HuH-7 (cell line): ENCODE data around the gene ICE2.
A peak's percentile ranks its signal among the peaks of the same experiment; 100 is the strongest.

Experiments
- DNase-seq: peaks from one replicate; pipeline ENCODE4 v3.0.0; 2011; ENCODE audit warnings: low spot score

The ICE2 gene

DNA sequence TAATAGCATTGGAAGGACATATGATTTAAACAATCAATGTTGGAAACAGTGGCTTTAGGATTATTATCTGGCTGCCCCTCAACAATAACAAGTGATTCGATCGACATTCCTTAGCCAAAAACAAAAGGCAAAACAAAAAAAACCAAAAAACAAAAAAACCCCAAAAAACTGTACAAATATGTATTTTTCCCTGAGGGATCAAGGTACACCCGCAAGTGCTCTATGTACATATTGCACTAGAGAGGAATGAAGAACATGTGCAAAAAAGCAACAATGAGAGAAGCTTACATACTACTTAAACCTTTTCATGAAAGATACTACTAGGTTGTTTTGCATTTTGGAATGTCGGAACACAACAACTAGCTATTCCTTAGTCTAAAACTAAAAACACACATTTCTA is 14.2 kb upstream of the ICE2 start:
- DNase-seq: no peak

DNA sequence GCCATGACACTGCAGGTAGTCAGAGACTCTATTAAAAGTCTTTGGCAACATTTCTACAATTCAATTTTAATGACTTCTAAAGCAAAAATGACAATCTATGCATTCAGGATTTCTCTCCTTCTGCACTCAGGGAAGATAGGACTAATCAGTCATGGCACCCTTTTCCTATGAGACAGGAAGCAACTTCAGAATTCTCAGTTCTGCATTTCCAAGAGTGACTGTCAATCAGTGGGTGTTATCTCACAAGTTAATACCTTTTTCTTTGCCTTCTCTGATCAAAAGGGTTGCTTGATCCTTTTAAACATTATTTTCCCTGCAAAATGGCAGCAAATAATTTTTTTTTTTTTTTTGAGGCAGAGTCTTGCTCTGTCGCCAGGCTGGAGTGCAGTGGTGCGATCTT is 7.8 kb upstream of the ICE2 start:
- DNase-seq: no peak

DNA sequence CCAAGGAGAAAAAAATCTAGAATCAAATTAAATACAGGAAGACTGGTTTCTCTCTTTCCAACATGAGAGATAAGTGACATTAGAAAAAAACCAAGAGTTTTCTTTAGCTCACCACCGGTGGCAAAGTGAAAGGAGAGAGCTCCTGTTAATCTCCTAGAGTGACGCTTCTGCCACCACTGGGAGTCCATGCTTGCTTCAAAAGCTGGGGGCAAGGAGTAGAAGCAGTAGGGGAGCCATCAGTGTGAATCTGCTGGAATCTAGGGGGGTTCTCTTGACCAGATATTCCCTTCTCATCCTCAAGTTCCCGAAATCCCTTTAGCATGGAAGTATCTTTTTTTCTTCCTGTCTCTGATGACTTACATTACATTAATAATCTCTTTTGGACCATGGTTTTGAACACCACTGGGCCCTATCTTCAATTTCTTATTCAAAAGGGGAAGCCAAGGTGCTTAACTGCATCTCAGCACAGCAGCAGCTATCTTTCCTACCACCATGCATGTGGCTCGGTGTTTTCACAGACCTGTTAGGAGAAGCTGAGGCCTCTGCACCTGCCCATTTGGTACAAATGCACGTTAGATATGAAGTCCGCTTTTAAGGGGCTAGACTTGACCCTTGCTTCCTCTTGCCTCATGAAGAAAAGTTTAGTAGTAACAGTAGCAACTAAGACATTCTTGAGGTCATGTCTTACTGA is 6.6 kb upstream of the ICE2 start:
- no peak for DNase-seq

DNA sequence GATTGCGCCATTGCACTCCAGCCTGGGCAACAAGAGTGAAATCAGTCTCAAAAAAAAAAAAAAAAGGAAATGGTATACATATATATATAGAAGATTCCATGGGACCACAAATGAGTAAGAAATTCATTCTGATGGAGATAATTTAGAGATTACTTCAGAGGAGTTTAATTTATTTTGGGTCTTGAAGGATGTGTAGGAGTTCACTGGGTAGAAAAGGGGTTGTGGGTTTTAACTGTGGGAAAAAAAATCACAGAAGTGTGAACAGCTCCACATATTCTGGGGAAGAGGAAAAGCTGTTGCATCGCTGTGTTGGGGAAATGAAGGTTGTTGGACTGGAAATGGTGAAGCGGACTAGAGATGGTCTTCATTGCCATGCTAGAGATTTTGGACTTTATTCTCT is 4.1 kb upstream of the ICE2 start:
- DNase-seq: no peak

DNA sequence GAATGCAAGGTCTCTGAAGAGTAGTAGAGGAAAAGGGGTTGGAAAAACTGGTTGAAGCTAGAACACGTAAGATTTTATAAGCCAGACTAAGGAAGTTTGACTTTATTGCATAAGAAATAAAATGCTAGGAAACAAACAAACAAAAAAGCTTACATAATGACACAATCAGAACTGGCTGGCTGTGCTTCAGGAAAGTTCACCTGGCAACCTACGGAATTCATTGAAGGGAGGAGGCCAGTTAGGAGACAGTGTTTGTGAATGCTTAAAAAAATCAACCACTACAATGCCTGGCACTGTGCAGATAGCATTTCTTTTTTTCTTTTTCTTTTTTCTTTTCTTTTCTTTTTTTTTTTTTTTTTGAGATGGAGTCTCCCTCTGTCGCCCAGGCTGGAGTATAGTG is 1.9 kb upstream of the ICE2 start:
- DNase-seq: no peak

DNA sequence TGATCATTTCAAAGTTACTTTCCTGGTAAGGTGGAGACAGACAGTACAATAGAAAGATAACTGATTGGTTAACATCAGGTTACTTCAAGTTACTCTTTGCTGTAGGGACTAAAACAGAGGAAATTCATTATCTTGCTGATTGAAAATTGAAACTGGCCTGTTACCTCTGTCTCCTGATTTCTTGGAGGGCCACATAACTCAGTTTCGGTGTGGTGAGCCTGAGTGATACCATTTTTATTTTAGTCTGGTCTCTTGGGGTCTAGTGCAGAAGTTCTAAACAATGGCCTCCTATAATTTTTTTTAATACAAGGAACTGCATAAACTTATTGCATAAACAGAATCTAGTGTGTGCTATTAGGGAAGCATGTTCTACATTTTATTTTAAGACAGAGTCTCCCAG is 1.2 kb upstream of the ICE2 start:
- DNase-seq: no peak

DNA sequence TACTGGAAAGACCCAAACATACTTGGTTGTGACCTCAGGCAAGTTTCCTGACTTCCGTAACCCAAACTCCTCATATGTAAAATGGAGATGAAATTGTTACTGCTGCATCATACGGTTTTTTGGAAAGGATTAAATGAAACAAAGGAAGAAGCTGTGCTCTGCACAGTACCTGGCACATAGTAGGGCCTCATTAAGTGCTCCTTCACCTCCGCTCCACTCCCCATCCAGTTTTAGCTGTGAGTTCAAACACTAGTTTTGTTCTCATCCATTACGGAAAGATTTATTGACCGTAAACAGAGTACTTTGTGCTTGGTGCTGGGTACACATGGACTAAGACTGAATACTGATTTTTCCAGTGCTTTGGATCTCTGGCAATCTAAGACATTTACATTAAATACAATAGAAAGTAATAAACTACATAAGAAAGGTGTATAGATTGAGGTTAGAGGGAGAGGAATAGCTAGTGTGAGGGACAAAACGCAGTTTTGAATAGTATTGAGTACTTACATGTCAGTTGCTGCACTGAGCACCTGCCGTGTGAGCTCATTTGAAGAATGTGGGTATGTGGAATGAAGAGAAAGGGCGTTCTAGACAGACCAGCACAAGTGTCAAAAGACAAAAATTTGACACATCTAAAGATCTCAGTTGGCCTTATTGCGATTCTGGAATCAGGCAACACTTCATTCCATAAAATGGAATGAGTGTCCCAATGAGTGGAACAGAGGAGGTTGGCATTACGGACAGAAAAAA is 594 bp upstream of the ICE2 start:
- DNase-seq: no peak

DNA sequence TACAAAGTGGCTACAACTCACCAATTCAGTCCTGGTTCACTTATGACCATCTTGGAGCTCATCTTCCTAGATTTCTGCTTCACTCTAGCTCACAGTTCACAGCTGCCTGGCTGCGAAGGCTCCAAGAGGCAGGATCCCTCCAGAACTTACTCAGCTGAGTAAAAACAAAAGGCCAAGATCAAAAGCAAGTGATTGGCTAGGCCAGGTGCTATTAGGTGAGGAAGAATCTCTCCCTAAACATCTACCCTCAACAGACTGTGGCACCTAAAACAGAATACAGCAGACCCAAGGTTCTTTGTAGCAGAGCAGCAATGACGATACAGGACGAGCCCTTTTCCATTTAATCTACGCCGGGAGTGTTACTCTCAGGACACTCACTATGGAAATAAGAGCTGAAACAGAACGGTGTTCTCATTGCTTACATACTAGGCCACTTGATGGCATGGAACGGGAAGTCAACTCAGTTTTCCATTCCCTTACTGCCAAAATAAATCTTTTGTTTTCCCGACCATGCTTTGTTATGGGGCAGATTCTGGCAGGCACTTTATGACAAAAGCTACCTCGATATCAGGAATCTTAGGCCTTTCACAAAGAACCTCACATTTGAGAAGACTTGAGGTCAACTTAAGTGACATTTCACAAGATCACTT is 901 bp downstream of the ICE2 start:
- DNase-seq: no peak

DNA sequence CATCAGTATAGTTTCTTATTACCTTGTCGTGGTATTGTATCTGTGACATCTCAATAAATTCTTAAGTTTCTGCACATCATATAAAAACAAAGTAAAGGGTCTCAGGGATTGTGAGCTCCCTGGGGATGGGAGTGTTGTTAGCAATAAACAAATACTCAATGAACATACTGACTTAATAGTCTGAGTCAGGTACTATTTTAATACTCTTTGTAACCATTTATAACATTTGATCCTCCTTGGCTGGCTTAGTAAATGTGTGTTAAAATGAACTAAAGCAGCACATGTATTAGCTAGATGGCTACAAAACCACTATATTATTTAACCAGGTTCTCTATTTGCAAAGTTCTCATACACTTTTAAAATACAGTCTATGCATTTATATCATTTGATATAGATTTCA is 1.8 kb downstream of the ICE2 start:
- no peak for DNase-seq

DNA sequence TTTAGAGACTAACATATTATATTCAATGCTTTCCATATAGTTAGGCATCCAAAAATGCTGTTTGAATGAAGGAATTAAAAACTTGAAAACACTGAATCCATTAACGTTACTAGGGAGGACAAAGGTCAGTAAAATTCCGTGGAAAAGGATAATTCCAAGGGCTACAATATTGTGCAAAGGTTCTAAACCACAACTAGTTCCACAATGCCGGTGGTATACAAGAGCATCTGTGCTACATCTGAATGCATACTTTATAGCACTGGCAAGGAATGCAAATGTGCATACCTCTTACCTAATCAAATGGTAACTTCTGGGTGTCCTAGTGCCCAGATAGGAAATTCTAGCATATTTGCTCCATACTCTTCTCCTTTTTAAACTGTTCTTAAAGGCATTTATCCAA is 2.2 kb downstream of the ICE2 start:
- no peak for DNase-seq

DNA sequence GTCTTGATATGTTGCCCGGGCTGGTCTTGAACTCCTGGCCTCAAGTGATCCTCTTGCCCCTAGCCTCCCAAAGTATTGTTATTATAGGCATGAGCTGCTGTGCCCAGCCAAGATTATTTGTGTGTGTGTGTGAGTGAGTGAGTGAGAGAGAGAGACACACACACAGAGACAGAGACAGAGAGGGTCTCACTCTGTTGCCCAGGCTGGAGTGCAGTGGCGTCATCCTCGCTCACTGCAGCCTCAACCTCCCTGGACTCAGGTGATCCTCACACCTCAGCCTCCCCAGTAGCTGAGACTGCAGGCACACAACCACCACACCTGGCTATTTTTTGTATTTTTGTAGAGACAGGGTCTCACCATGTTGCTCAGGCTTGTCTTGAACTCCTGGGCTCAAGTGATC is 5.8 kb downstream of the ICE2 start:
- no peak for DNase-seq

DNA sequence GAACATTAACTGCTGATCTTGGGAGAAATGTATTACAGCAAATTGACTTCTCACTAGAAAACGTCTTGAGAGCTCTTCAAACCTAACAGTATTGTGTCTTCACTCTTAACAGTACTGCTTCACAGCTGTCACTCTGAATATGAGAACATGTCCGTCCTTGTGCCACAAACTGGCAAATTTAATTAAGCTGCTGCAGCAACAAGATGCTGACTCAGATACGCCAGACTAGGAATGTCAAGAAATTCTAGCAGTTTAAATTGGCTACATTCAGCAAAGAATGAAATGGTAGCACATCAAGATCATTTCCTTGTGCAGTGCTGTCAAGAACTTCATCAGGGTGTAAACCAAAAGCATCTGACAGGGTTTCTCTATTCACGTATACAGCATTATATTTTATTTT is 7.6 kb downstream of the ICE2 start:
- no peak for DNase-seq

DNA sequence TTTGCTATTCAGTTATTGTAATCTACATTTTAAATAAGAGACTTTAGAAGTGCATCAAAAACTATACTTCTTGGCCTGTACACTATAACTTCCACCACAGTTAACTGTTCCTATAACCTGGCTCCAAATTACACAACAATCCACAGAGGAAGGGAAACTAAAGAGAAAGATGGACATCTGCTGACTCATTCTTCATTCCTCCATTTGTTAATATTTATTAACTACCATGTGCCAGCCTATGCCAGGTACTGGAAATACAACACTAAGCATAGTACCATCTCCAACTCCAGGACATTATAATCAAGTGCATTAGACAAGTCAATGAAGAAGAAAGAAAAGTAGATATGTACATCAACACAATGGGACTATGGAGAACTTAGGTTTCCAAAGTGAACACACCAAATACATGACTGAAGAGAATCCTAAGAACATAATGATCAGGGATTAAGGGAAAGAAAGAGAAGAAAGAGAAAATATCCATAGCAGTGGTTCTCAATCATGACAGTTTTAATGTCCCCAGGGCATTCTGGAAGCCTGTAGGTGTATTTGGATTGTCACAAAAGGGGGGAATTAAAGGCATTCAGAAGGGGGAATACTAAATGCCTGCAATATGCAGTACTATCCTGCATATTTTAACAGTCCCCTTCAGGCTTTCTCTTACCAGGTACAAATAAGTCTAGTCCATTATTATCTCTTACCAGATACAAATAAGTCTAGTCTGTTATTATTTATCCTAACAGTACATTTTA is 8.9 kb downstream of the ICE2 start:
- DNase-seq: no peak

DNA sequence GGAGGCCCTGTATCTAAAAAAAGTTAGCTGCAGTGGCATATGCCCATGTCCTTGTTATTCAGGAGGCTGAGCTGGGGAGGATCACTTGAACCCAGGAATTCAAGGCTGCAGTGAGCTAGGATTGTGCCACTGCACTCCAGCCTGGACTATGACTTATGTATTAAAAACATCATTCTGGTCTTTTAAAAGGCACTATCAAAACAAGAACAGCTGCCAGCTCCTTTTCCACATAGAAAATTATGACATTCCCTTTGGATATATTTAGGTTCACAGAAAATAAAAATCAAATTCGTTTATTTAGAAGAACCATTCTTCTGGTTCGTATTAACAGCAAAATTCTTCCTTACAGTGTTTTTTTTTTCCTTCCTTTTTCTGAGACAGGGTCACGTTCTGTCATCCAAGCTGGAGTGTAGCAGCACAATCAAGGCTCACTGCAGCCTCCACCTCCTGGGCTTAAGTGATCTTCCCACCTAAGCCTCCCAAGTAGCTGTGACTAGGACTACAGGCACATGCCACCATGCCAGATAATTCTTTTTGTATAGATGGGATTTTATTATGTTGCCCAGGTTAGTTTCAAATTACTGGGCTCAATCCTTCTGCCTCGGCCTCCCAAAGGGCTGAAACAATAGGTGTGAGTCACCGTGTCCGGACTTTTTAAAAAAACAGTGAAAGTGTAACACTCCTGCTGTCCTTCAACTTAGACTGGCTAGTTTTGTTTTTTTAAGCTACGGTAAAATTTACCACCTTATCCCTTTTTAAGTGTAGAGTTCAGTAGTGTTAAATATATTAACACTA is 13.9 kb downstream of the ICE2 start:
- no peak for DNase-seq

DNA sequence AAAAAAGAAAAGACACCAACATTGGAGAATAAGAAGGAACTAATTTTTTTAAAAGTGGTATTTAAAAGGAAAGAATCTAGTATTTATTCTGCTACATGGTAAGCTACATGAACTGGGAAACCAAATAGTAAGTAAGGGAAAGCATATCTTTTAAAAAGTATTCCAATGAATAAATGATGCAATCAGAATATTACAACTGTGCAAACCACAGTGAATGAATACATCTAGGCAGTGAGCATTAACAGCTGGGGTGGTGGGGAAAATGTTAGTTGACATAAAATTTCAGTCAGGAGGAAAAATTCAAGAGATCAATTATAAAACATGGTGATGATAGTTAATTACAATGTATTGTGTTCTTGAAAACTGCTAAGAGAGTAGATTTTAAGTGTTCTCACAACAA is 16.9 kb downstream of the ICE2 start:
- DNase-seq: no peak

DNA sequence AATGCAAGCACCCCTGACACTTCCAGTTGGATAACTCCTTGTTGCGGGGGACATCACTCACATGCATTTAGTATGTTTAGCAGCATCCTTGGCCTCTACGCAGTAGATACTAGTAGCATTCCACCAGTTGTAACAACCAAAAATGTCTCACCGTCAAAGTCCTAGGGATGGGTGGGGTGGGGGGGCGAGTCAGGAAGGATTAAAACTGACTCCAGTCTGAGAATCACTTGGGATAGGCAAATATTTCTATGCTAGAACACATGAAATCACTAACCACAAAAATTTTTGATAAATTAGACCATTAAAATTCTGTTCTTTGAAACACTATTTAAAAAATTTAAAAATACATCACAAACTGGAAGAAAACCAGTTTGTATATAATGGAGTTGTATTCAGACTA is 18.0 kb downstream of the ICE2 start:
- DNase-seq: no peak

DNA sequence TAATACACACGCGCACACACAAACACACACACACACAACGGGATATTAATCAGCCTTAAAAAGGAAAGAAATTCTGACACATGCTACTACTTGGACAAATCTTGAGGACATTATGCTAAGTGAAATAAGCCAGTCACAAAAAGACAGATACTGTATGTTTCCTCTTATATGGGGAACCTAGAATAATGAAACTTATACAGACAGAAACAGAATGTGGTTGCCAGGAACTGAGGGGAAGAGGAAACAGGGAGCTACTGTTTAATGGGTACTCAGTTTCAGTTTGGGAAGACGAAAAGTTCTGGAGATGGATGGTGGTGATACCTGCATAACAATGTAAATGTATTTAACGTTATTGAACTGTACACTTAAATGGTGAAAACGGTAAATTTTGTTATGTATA is 20.2 kb downstream of the ICE2 start:
- DNase-seq: no peak

DNA sequence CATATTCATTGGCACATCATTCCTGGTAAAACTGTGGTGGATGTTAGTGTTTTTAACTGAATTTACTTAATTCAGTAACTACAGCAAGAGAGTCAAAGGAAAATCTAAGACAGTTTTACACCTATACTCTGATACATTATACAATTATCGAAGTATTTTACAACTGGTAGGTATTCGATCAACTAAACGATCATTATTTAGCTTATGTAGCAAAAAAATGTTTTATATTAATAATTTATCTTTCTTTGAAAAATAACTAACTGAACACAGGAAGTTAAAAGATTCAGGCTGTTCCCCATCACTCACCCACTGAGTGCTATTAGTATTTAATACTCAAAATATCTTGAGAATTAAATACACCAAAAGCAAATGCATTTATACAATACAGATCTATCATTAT is 21.0 kb downstream of the ICE2 start:
- no peak for DNase-seq

DNA sequence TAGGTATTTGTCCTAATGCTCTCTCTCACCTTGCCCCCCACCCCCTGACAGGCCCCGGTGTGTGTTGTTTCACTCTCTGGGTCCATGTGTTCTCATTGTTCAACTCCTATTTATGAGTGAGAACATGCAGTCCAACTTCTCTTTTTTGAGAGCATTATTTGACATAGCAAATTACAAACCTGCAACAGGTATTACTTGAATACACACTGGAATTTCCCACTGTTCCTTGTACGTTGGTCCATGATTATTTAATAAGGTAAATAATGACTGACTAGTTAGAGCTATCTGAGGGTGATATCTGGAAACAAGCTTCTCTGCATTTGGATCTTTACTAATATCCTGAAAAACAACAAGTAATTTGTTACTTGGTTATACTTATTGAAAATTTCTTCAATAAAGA is 24.1 kb downstream of the ICE2 start:
- DNase-seq: no peak

DNA sequence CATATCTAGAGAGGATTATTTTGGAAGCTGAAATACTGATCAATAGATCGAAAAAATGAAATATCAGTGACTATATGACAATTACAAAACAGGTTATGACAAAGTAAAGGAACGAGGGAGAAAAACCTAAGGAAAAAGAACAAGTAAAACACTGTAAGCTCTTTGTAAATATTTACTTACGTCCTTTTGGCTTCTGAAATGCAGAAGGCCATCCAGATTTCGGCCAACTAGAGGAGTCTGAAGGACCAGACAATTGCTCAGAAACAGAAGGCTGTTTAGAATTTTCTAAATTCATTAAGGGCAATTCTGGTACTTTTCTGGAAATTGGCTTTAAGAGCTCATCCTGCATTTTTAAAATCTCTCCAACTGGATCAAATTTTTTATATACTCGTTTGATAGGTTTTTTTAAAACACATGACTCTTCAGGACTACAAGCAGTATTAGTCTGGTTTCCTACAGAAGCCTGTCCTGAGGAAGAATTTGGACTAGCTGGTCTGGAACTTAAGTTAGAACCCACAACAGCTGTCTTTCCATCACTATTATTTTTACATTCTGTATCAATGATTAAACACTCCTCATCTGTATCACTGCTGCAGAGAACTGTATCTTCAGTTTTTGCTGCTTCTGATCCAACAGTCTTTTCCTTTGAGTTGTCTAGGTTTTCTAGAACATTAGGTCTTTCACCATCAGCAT is 30.1 kb downstream of the ICE2 start:
- DNase-seq: no peak

DNA sequence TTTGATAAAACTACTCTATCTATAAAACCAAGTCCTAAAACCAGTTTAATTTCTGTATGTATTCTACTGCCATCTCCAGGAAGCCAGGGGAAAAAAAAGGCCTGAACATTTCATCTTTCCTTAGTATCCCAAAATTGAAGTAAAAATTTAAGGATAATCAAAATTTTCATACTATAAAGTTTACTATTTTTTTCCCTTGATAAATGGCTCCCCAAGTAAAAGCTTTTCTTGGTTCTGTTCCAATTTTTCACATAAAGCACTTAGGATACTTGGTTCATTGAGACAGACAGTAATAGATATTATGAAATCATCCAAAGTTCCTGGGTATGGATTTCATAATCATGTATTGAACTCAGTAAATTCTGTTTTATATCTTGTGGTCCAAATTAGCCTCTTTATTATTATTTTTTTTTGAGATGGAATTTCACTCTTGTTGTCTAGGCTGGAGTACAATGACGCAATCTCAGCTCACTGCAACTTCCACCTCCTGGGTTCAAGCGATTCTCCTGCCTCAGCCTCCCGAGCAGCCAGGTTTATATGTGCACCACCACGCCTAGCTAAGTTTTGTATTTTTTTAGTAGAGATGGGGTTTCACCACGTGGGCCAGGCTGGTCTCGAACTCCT is 34.5 kb downstream of the ICE2 start:
- DNase-seq: peak; percentile 10
